GM19099 (cell line): Measurements from ENCODE around the gene TMEM240.

ENCODE experiments used
- POLR2A ChIP-seq: IDR thresholded peaks from 3 replicates; pipeline ENCODE4 v1.6.1; 2011; ENCODE audit warnings: low read depth; ENCODE audit not compliant: insufficient read length; ENCODE audit errors: extremely low read depth

TMEM240 gene

DNA sequence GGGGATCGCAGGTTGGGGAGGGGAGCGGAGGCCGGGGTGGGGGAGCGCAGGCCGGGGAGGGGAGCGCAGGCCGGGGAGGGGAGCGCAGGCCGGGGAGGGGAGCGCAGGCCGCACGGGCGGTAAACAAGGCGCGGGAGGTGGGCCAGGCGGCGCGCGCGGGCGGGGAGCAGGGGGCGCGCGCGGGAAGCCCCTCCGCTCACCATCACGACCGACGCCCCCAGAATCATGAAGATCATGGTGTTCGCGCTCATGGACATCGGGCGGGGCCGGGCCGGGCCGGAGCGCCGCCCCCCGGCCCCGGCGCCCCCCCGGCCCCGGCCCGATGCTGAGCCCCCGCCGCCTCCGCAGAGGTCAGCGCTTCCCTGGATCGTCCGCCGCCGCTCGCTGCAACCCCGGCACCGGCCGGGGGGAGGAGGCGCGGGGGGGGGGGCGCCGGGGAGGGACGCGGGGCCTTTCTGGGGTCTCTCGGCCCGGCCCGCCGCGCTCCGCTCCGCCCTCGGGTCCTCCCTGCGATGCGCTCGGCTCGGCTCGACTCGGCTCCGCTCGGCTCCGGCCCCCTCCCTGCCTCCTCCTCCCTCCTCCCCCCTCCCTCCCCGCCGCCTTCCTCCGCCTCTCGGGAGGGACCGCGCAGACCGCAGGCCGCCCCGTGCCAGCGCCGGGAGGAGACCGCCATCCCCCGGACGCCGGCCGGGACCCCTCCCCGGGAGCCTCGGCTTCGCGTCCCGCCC, at the start of gene TMEM240:
Gene TMEM240, minus strand, starts transcription at position 535 of the 728 bp plus-strand sequence. Its CDS starts 278 bp downstream, at position 257.
- TF ChIP-seq POLR2A: no peak

DNA sequence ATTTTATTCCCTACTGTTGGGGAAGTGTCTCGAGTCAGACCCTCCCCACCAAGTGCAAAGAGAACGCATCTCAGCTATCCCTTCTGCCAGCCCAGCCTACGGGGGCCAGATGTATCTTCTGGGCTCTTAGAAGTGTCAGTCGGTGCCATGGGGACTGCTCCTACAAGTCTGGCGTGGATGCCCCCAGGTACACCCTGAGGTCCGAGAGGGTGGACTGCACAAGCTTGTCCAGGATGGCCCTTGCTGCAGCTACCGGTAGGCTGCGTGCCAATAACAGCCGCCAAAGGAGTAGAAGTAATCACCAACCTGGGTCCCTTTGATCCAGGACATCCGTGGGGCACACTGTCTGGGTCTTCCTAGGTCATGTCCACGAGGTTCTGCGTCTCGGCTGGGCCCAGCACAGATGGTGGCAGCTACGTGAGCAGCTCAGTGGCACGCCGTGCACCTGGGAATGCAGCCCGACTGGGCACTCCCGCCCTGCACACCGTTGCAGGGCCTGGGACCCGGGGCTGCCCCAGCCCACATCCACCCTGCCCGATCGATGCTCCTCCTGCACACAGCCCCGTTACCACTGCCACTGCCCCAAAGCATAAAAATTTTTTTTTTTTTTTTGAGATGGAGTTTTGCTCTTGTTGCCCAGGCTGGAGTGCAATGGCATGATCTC, 43.1 kb upstream of the TMEM240 start:
- no peak for TF ChIP-seq POLR2A

- no peak for TF ChIP-seq POLR2A
These were observed 42.3 kb upstream of the TMEM240 start for GRCh38 chr1:1582585-1583346.

GRCh38 chr1:1578371-1578940, 38.0 kb upstream of the TMEM240 start:
- no peak for TF ChIP-seq POLR2A

DNA sequence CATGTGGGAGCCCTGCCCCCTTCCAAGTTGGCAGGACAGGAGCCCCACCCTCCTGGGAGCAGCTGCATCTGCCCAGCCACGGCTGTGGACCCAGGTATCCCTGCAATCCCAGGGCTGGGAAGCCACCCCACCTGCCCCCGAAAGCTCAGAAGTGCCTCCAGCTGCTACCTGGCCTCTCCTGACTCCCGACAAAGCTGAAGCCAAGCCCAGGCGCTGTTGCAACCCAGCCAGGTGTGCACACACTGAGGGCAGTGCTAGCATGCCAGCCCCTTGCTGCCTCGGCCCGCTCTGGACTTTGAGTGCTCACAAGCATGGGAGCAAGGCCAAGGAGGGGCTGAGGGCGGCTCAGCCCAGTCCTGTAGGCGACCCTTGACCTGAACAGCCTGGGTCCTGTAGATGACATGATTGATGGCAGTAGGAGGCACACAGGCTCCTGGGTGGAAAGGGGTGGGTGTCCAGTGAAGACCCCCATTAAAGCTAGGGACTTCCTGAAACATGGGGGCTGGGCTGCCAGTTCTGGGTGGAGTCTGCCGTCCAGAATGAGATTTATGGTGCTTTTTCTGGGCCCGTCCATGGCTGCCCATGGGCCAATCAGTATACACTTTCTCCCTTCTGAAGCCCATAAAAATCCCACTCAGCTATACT, 37.1 kb upstream of the TMEM240 start:
- no peak for TF ChIP-seq POLR2A

GRCh38 chr1:1574721-1575537, 34.5 kb upstream of the TMEM240 start, which contains the start of gene SSU72:
Gene SSU72 (minus strand): TSS chr1:1574863. CDS start chr1:1574557, 306 bp downstream.
- TF ChIP-seq POLR2A: peak; percentile 95

DNA sequence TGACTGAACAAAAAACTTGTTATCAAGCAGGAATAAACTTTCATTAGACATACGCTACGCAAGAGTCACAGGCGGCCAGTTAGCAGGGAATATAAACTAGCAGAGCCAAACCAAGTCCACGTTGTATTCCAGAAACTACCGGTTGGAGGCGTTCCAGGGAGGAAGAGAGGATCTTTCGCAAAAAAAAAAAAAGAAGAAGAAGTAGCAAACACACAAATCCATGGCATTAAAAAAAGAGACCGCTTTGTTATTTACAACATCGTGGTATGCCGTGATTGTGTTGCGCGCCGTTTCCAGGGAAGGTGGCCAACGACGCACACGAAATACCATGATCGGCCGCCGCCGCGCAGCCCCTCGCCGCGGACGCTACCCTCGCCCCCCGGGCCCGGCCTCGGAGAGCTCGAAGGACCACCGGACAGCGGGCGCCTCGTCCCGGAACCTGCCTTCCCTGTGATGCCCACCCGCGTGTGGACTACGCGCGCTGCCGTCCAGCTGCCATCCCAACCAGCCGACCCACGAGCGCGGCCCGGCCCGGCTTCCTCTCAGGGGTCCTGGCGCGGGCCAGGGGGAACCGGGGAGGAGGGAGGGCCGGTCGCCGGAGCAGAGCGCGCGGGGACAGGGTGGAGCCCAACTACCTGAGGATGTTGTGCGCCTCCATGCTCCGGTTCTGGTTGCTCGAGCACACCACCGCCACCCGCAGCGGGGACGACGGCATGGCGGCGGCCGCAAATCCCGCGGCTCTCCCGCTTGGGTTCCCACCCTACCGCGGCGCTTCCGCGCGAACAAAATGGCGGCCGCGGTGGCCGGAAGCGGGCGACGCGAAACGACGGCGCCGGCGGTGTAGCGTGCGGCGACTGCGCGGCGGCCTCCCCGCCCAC, 33.7 kb upstream of the TMEM240 start:
- TF ChIP-seq POLR2A: no peak

DNA sequence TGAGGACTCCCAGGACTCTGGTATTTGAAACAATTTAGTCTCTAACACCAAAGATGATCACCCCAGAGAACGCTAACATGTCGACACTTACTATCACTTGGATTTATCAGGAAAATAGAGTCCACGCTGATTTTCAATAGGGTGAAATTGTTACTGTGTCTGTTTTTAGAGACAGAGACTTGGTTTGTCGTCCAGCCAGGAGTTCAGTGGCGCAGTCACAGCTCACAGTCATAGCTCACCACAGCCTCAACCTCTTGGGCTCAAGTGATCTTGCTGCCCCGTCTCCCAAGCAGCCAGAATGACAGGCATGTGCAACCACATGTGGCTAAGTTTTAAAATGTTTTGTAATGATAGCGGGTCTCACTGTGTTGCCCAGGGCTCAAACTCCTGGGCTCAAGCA, 28.9 kb upstream of the TMEM240 start:
- no peak for TF ChIP-seq POLR2A

DNA sequence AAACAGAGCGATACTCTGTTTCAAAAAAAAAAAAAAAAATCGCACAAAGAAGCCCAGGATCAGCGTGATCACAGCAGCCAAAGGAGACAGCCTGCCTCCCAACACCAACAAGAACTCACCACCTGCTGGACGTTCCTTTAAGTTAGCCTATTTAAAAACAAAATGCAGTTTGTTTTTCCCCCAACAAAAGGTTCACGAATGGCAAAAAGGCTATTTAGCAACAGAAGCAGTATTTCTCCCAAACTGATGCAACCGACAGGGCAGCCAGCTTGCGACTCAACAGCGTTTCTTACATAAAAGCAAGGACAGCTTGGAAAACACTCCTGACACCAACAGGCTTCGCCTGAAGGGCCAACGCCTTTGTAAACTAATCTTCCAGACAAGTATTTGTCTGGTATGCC, 27.5 kb upstream of the TMEM240 start:
- TF ChIP-seq POLR2A: no peak

DNA sequence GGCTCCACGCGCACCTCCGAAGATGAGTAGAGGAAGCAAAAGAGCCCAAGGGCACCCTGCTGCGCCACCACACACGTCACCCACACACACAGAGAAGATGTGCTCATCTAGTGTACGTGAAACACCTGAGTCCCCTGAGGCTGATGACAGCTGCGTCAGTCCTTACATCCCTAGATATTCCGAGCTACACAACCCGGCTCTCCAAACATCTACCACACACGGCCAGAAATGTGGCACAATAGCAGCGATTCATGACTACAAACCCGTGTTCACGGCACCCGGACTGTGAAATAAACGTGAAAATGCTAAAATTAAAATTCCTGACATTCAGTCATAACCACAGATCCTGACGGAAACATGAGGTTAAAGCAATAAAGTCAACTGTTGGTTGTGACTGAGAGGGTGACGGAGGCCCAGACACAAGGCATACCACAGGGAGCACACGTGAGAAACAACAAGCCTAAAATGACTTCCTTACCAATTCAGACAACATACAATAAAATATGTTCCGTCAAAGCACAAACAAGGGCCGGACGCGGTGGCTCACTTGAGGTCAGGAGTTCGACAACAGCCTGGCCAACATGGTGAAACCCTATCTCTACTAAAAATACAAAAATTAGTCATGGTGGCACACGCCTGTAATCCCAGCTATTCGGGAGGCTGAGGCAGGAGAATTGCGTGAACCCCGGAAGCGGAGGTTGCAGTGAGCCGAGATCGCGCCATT, 26.9 kb upstream of the TMEM240 start:
- TF ChIP-seq POLR2A: no peak

GRCh38 chr1:1565340-1565739, 24.9 kb upstream of the TMEM240 start:
- TF ChIP-seq POLR2A: no peak

DNA sequence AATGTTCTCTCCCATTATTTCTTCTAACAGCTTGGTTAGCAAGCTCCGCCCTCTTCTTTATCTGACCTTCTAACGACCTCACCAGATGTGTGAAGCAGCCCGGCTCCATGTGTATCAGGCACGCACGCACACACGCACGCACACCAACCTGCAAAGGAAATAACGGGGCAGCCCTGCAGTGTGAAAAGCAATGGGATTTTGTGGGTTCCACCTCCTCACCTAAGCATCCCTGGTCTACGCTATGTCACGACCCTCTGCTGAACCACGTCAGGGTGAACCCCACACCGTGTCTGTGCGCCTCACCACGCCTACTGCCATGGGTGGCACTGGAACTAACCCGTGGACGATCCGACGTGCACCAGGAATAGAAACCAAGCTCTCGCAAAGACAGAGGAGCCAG, 23.8 kb upstream of the TMEM240 start:
- no peak for TF ChIP-seq POLR2A
